ENCODE data around the gene NBL1. TPM values are rescaled to one million over a fixed set of nuclear protein-coding genes. Genes with fewer than 3 reads are reported as not detected.
A peak's percentile ranks its signal among the peaks of the same experiment; 100 is the strongest.

Gene NBL1, protein sequence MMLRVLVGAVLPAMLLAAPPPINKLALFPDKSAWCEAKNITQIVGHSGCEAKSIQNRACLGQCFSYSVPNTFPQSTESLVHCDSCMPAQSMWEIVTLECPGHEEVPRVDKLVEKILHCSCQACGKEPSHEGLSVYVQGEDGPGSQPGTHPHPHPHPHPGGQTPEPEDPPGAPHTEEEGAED
- total RNA-seq (2014; rRNA removed; shearing (Covaris generic); ENCODE audit: low replicate concordance): not detected in 2 replicates

DNA sequence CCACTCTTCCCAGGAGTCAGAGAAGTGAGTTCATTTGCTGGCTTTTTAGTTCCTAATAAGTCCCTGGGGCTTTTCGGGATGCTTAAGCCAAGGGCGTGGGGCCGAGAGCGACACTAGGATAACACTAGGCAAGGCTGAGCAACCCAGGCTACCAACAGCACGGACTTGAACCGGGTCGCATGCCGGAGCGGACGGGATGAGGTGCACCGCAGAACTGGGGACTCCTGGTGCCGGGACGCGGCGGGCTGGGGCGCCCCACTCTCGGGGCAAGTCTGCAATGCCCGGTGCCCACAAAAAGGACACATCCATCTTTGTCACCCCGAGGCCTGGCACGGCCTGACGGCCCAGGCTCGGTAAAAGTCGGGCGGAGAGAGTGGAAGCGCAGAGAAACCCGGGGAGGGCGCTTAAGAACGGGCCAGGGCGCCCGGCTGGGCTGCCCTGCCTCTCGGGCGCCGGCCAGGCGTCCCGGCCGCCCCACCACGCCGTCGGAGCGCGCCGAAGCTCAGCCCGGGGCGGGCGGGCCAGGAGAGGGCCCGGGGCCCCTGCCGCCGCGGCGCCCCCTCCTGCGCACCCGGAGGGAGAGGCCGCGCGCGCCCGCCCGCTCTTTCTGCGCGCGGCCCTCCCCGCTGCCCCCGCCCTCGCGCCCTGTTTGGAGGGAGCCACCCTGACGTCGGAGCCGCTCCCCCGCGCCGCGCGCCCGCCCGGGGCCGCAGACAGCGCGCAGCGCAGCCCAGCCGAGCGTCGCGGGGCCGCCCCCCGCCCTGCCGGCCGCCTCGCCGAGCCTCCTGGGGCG, at the start of gene NBL1:
Gene NBL1 (plus strand): TSS at position 710 of the 793 bp plus-strand sequence. CDS start 10,720 bp downstream, outside the sequence.
- peak within 1 kb of the TSS; percentile 23 for H3K4me2 ChIP-seq (ENCODE audit: low read depth, low read length, poor library complexity, severe bottlenecking)
- H3K4me1 ChIP-seq (ENCODE audit: low read length): no peaks in the 10 kb centered on the region
- no peaks in the 10 kb centered on the region for H3K9me3 ChIP-seq (ENCODE audit: low read length)
- no peaks in the 10 kb centered on the region for H3K79me2 ChIP-seq (ENCODE audit: low read length)
- no peaks in the 10 kb centered on the region for H4K20me1 ChIP-seq (ENCODE audit: insufficient read depth, low read depth, low read length)
- no peaks in the 10 kb centered on the region for H3K36me3 ChIP-seq (ENCODE audit: insufficient read depth, low read length)
- no peak within 1 kb of the TSS for H3K9ac ChIP-seq (ENCODE audit: low read length)
- no peaks in the 10 kb centered on the region for H3K9me2 ChIP-seq (replicated peaks; ENCODE audit: insufficient read depth, low read length)
- DNase-seq: no peak
- H3K27me3 ChIP-seq (ENCODE audit: low read length): no peaks in the 10 kb centered on the region
- no peak within 1 kb of the TSS for H3K27ac ChIP-seq (ENCODE audit: low read length)
- no peak within 1 kb of the TSS for H2AFZ ChIP-seq (ENCODE audit: low read length)
- no peak within 1 kb of the TSS for H3K4me3 ChIP-seq (ENCODE audit: low read length)

DNA sequence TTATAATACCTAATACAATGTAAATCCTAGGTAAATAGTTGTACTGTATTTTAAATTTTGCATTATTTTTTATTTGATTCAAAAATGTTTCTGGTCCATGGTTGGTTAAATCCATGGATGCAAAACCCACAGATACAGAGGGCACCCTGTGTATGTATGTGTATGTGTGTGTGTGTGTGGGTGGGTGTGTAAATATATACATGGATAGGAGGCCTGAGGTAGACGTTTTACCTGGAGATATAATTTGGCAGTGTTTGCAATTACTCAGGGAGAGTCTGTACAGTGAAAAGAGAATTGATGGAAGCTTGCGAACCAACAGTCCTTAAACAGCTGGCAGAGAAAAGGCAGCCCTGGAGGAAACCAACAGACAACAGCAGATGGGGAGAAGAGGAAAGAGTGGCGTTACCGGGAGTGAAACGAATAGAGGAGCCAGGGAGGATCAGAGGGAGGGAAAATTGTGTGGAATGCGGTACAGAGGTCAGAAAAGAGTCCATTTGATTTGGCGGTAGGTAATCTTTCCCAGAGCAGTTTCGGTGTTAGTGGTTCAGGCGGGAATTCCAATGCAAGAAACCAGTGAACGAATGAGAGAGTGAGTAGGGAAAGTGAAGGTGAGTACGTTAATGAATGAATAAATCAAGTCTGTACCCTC, 47.9 kb upstream of the NBL1 start:
- H3K27me3 ChIP-seq (ENCODE audit: low read length): no peaks in the 10 kb centered on the region
- peak; percentile 53 for DNase-seq
- H3K9me3 ChIP-seq (ENCODE audit: low read length): no peaks in the 10 kb centered on the region
- peak overlapping the region; percentile 96 for H3K9ac ChIP-seq (ENCODE audit: low read length)
- peak overlapping the region; percentile 45; the same call in 1 of the 2 replicates for H3K27ac ChIP-seq (ENCODE audit: low read length)
- peaks cover 7% of the 10 kb centered on the region for H4K20me1 ChIP-seq (ENCODE audit: insufficient read depth, low read depth, low read length)
- H2AFZ ChIP-seq (ENCODE audit: low read length): peak overlapping the region; percentile 77
- H3K4me2 ChIP-seq (ENCODE audit: low read depth, low read length, poor library complexity, severe bottlenecking): peak overlapping the region; percentile 92
- peaks cover 44% of the 10 kb centered on the region for H3K79me2 ChIP-seq (ENCODE audit: low read length)
- peaks cover 21% of the 10 kb centered on the region for H3K36me3 ChIP-seq (ENCODE audit: insufficient read depth, low read length)
- H3K4me3 ChIP-seq (ENCODE audit: low read length): peak overlapping the region; percentile 86
- peaks cover 24% of the 10 kb centered on the region for H3K4me1 ChIP-seq (ENCODE audit: low read length)
- no peaks in the 10 kb centered on the region for H3K9me2 ChIP-seq (replicated peaks; ENCODE audit: insufficient read depth, low read length)

DNA sequence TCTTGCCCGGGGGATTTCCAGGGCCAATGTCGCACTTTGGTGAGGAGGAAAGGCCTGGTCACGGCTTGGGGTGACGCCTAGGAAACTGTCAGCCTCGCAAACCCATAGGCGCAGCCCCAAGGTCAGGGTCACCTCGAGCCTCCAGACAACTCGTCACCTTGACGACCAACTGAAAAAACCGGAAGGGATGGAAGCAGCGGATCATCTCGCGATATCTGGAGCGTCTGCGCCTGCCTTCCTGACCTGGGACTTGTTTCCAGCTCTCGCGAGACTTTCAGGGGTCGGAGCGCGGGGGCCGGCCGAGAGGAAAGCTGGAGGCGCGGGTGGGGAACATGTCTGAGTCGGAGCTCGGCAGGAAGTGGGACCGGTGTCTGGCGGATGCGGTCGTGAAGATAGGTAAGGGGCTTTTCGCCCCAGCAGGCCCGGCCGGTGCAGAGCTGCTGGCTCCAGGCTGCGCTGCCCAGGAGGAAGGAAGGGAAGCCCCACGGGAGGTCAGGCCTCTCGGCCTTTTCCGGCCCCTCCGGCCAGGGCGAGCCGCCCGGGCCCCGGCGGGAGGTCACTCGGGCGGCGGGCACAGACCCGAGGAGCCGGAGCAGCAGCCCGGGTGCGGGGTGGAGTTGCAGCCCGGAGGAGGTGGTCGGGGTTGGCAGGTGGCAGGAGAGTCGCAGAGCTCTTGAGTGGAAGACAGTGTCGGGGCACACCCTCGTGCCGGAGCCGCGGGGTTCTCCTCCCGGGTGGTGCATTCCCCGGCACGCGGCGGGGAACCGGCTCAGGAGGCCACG, 47.2 kb upstream of the NBL1 start:
- H3K4me1 ChIP-seq (ENCODE audit: low read length): peaks cover 24% of the 10 kb centered on the region
- no peaks in the 10 kb centered on the region for H3K9me2 ChIP-seq (replicated peaks; ENCODE audit: insufficient read depth, low read length)
- peak; percentile 99 for DNase-seq
- H4K20me1 ChIP-seq (ENCODE audit: insufficient read depth, low read depth, low read length): peaks cover 9% of the 10 kb centered on the region
- H3K36me3 ChIP-seq (ENCODE audit: insufficient read depth, low read length): peaks cover 28% of the 10 kb centered on the region
- peak overlapping the region; percentile 65 for H3K27ac ChIP-seq (ENCODE audit: low read length)
- peak overlapping the region; percentile 96 for H3K9ac ChIP-seq (ENCODE audit: low read length)
- peak overlapping the region; percentile 77; the same call in 1 of the 2 replicates for H2AFZ ChIP-seq (ENCODE audit: low read length)
- H3K27me3 ChIP-seq (ENCODE audit: low read length): no peaks in the 10 kb centered on the region
- peak overlapping the region; percentile 86 for H3K4me3 ChIP-seq (ENCODE audit: low read length)
- no peaks in the 10 kb centered on the region for H3K9me3 ChIP-seq (ENCODE audit: low read length)
- peaks cover 51% of the 10 kb centered on the region for H3K79me2 ChIP-seq (ENCODE audit: low read length)
- H3K4me2 ChIP-seq (ENCODE audit: low read depth, low read length, poor library complexity, severe bottlenecking): peak overlapping the region; percentile 92

DNA sequence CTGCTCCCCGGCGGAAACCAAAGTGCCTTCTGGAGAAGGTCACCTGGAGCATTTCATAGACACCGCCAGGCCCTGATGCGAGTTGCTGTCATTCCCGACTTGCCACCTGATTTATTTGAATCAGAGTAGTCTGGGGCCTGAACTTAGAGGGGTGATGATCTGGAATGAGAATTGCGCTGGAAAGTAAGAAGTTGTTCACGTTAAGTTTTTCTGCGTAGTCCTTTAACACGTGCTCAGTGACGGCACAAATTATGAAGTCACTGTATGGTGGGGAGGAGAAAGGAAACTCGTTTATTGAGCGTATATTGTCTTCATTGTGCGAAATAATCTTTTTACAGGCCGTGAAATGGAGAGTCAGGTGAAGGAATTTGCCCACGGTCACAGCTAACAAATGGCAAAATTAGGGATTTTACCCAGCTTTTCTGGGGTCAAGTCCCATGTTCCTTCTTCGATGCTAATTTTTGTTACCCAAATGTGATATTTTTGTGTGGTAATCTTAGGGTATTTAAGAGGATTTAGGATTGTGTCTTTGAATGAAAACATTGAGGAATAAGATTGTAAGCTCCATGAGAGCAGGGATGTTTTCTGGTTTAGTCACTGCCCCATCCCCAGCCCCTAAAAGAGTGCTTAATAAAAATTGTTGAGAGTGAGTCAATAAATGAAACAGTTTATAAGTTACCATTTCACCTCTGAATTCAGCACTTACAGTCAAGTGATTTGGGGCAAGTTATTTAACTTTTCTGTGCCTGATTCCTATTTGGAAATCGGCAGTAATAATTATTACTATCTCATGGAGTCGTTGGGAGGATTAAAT, 46.4 kb upstream of the NBL1 start:
- Histone ChIP-seq H3K4me1 (ENCODE audit: low read length) (peaks cover 24% of the 10 kb centered on the region), H2AFZ (ENCODE audit: low read length) (no peak overlapping the region; the same call in 1 of the 2 replicates), H3K9ac (ENCODE audit: low read length) (peak overlapping the region; percentile 96), H4K20me1 (ENCODE audit: insufficient read depth, low read depth, low read length) (peaks cover 17% of the 10 kb centered on the region), H3K36me3 (ENCODE audit: insufficient read depth, low read length) (peaks cover 36% of the 10 kb centered on the region), H3K4me3 (ENCODE audit: low read length) (peak overlapping the region; percentile 86), H3K79me2 (ENCODE audit: low read length) (peaks cover 59% of the 10 kb centered on the region), H3K27me3 (ENCODE audit: low read length) (no peaks in the 10 kb centered on the region), H3K27ac (ENCODE audit: low read length) (peak overlapping the region; percentile 65), H3K4me2 (ENCODE audit: low read depth, low read length, poor library complexity, severe bottlenecking) (peak overlapping the region; percentile 92), H3K9me2 (replicated peaks; ENCODE audit: insufficient read depth, low read length) (no peaks in the 10 kb centered on the region), H3K9me3 (ENCODE audit: low read length) (no peaks in the 10 kb centered on the region)
- DNase-seq: peak; percentile 76

DNA sequence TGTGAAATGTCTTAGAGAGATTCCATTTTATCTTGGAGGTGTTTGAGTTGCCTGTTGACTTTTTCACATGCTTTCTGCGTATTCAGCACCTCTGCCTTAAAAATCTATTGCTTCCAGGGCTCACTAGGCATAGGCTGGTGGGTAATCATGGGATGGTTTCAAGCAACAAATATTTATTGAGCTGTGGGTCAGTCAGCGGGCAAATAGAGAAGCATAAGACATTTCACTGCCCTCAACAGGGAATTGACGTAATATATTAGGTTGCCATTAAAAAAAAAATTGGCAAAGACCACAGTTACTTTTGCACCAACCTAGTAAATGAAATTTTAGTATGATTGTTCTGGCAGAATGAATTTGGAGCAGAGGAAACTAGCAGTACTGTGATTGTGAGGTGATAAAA, 44.3 kb upstream of the NBL1 start:
- H3K9me2 ChIP-seq (replicated peaks; ENCODE audit: insufficient read depth, low read length): no peaks in the 10 kb centered on the region
- no peaks in the 10 kb centered on the region for H3K9me3 ChIP-seq (ENCODE audit: low read length)
- no peak overlapping the region for H2AFZ ChIP-seq (ENCODE audit: low read length)
- H3K27me3 ChIP-seq (ENCODE audit: low read length): no peaks in the 10 kb centered on the region
- no peak for DNase-seq
- H4K20me1 ChIP-seq (ENCODE audit: insufficient read depth, low read depth, low read length): peaks cover 30% of the 10 kb centered on the region
- peaks cover 80% of the 10 kb centered on the region for H3K79me2 ChIP-seq (ENCODE audit: low read length)
- no peak overlapping the region for H3K4me3 ChIP-seq (ENCODE audit: low read length)
- H3K36me3 ChIP-seq (ENCODE audit: insufficient read depth, low read length): peaks cover 40% of the 10 kb centered on the region
- no peak overlapping the region for H3K4me2 ChIP-seq (ENCODE audit: low read depth, low read length, poor library complexity, severe bottlenecking)
- H3K9ac ChIP-seq (ENCODE audit: low read length): no peak overlapping the region
- H3K4me1 ChIP-seq (ENCODE audit: low read length): peaks cover 24% of the 10 kb centered on the region
- H3K27ac ChIP-seq (ENCODE audit: low read length): no peak overlapping the region

DNA sequence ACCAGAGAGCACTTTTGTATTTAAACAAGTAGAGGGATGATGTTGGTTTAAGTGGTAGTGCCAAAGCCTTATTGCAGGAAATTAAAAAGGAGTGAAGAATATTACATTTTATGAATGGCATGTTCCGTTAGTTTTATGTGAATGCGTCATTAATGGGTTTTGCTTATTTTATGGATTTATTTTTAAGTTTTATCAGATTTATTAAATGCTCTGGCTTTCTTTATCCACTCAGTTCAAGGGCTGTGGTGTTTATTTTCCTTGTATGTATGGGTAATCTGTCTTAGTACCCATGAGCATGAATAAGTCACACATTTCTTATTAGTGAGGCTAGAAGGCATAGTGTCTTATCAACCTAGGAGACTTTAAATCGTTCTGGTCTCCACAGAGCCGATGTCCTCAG, 41.6 kb upstream of the NBL1 start:
- H3K36me3 ChIP-seq (ENCODE audit: insufficient read depth, low read length): peaks cover 52% of the 10 kb centered on the region
- H3K27ac ChIP-seq (ENCODE audit: low read length): no peak overlapping the region
- no peaks in the 10 kb centered on the region for H3K27me3 ChIP-seq (ENCODE audit: low read length)
- H3K4me3 ChIP-seq (ENCODE audit: low read length): no peak overlapping the region
- H2AFZ ChIP-seq (ENCODE audit: low read length): no peak overlapping the region
- H3K79me2 ChIP-seq (ENCODE audit: low read length): peaks cover 100% of the 10 kb centered on the region
- H3K4me2 ChIP-seq (ENCODE audit: low read depth, low read length, poor library complexity, severe bottlenecking): no peak overlapping the region
- DNase-seq: no peak
- no peaks in the 10 kb centered on the region for H3K9me2 ChIP-seq (replicated peaks; ENCODE audit: insufficient read depth, low read length)
- H3K4me1 ChIP-seq (ENCODE audit: low read length): peaks cover 17% of the 10 kb centered on the region
- no peaks in the 10 kb centered on the region for H3K9me3 ChIP-seq (ENCODE audit: low read length)
- peaks cover 40% of the 10 kb centered on the region for H4K20me1 ChIP-seq (ENCODE audit: insufficient read depth, low read depth, low read length)
- H3K9ac ChIP-seq (ENCODE audit: low read length): no peak overlapping the region

DNA sequence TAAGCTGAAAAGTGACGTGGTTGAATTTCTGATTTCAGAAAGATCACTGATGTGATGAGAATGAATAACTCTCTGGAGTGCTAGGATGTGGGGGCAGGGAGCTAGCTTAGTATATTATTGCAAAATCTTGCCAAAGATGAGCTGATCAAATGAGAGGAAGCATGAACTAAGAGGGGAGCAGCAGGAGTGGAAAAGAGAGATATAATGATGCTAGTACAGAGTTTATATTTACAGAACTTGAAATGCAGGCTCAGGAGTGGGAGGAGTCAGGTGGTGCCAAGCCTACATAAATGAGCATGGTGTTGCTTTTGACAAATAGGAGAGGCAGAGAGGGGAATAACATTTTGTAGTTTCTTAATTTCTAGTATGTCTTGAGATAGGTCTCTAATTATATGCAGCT, 38.1 kb upstream of the NBL1 start:
- Histone ChIP-seq H3K9me3 (ENCODE audit: low read length) (no peaks in the 10 kb centered on the region), H4K20me1 (ENCODE audit: insufficient read depth, low read depth, low read length) (peaks cover 51% of the 10 kb centered on the region), H3K4me2 (ENCODE audit: low read depth, low read length, poor library complexity, severe bottlenecking) (no peak overlapping the region), H3K27ac (ENCODE audit: low read length) (no peak overlapping the region), H3K9ac (ENCODE audit: low read length) (no peak overlapping the region), H3K79me2 (ENCODE audit: low read length) (peaks cover 100% of the 10 kb centered on the region), H3K4me1 (ENCODE audit: low read length) (no peaks in the 10 kb centered on the region), H3K27me3 (ENCODE audit: low read length) (no peaks in the 10 kb centered on the region), H3K9me2 (replicated peaks; ENCODE audit: insufficient read depth, low read length) (no peaks in the 10 kb centered on the region), H3K4me3 (ENCODE audit: low read length) (no peak overlapping the region), H2AFZ (ENCODE audit: low read length) (no peak overlapping the region), H3K36me3 (ENCODE audit: insufficient read depth, low read length) (peaks cover 36% of the 10 kb centered on the region)
- DNase-seq: no peak
